ENCODE data around the gene DISC1. TPM values are rescaled to one million over a fixed set of nuclear protein-coding genes. Genes with fewer than 3 reads are reported as not detected.

DISC1 gene
- total RNA-seq, 1 experiment from 2014 or later: 1.8 TPM

- POLR2A ChIA-PET (ENCODE audit: low non-redundant PET): no interaction called here
- Histone ChIP-seq H3K4me1 (ENCODE audit: insufficient read depth, low read length, poor library complexity, severe bottlenecking) (no peaks in the 10 kb centered on the region), H3K4me3 (ENCODE audit: low read depth, low read length, poor library complexity, severe bottlenecking) (no peak overlapping the region)
Observed at GRCh38 chr1:232047473-232047872, 420.9 kb downstream of the DISC1 start.

GRCh38 chr1:232048481-232048880 is 421.9 kb downstream of the DISC1 start:
- no TSS peak for BruUV-seq (replicated peaks)
- no peaks in the 10 kb centered on the region for H3K9me3 ChIP-seq (ENCODE audit: low read depth, low read length, poor library complexity, severe bottlenecking)
- POLR2A ChIA-PET (ENCODE audit: low non-redundant PET): no interaction called here
- CTCF ChIA-PET: no interaction called here
- no peaks in the 10 kb centered on the region for H3K4me1 ChIP-seq (ENCODE audit: insufficient read depth, low read length, poor library complexity, severe bottlenecking)
- no peak for DNase-seq (ENCODE audit: low spot score)
- H3K4me3 ChIP-seq (ENCODE audit: low read depth, low read length, poor library complexity, severe bottlenecking): no peak overlapping the region
- TF ChIP-seq, protein P1, sequence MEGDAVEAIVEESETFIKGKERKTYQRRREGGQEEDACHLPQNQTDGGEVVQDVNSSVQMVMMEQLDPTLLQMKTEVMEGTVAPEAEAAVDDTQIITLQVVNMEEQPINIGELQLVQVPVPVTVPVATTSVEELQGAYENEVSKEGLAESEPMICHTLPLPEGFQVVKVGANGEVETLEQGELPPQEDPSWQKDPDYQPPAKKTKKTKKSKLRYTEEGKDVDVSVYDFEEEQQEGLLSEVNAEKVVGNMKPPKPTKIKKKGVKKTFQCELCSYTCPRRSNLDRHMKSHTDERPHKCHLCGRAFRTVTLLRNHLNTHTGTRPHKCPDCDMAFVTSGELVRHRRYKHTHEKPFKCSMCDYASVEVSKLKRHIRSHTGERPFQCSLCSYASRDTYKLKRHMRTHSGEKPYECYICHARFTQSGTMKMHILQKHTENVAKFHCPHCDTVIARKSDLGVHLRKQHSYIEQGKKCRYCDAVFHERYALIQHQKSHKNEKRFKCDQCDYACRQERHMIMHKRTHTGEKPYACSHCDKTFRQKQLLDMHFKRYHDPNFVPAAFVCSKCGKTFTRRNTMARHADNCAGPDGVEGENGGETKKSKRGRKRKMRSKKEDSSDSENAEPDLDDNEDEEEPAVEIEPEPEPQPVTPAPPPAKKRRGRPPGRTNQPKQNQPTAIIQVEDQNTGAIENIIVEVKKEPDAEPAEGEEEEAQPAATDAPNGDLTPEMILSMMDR (conservative IDR thresholded peaks at IDR 0.05; ENCODE audit: low read depth, low read length): no peak
- no peak for TF ChIP-seq EZH2 (IDR thresholded peaks at IDR 0.05; ENCODE audit: borderline replicate concordance, low read depth, low read length, poor library complexity, severe bottlenecking)
- H3K36me3 ChIP-seq (ENCODE audit: insufficient read depth, low read length, poor library complexity, severe bottlenecking): no peaks in the 10 kb centered on the region
- no peak overlapping the region for H3K27ac ChIP-seq (ENCODE audit: low read depth, low read length, poor library complexity, severe bottlenecking)
- no peaks in the 10 kb centered on the region for H3K27me3 ChIP-seq (replicated peaks; ENCODE audit: insufficient read depth, low read depth, low read length, poor library complexity)
- intact Hi-C loops (cut with micrococcal nuclease; ENCODE audit: unreplicated experiment): no loop called here

More at GRCh38 chr1:232047473-232047872, 420.9 kb downstream of the DISC1 start:
- H3K27ac ChIP-seq (ENCODE audit: low read depth, low read length, poor library complexity, severe bottlenecking): no peak overlapping the region
- TF ChIP-seq EZH2 (IDR thresholded peaks at IDR 0.05; ENCODE audit: borderline replicate concordance, low read depth, low read length, poor library complexity, severe bottlenecking): no peak
- TF ChIP-seq, protein P1 (conservative IDR thresholded peaks at IDR 0.05; ENCODE audit: low read depth, low read length): 0 out of 2 replicates have a peak, but pooled peaks have one; percentile 14
- CTCF ChIA-PET: no interaction called here
- H3K36me3 ChIP-seq (ENCODE audit: insufficient read depth, low read length, poor library complexity, severe bottlenecking): no peaks in the 10 kb centered on the region
- no peaks in the 10 kb centered on the region for H3K27me3 ChIP-seq (replicated peaks; ENCODE audit: insufficient read depth, low read depth, low read length, poor library complexity)
- DNase-seq (ENCODE audit: low spot score): no peak
- H3K9me3 ChIP-seq (ENCODE audit: low read depth, low read length, poor library complexity, severe bottlenecking): no peaks in the 10 kb centered on the region
- intact Hi-C loops (cut with micrococcal nuclease; ENCODE audit: unreplicated experiment): no loop called here
- no TSS peak for BruUV-seq (replicated peaks)

GRCh38 chr1:232049335-232049734 is 422.7 kb downstream of the DISC1 start:
- POLR2A ChIA-PET (ENCODE audit: low non-redundant PET): no interaction called here
- no TSS peak for BruUV-seq (replicated peaks)
- Histone ChIP-seq H3K4me3 (ENCODE audit: low read depth, low read length, poor library complexity, severe bottlenecking) (no peak overlapping the region), H3K9me3 (ENCODE audit: low read depth, low read length, poor library complexity, severe bottlenecking) (no peaks in the 10 kb centered on the region), H3K27me3 (replicated peaks; ENCODE audit: insufficient read depth, low read depth, low read length, poor library complexity) (no peaks in the 10 kb centered on the region), H3K36me3 (ENCODE audit: insufficient read depth, low read length, poor library complexity, severe bottlenecking) (no peaks in the 10 kb centered on the region), H3K27ac (ENCODE audit: low read depth, low read length, poor library complexity, severe bottlenecking) (no peak overlapping the region), H3K4me1 (ENCODE audit: insufficient read depth, low read length, poor library complexity, severe bottlenecking) (no peaks in the 10 kb centered on the region)
- intact Hi-C loops (cut with micrococcal nuclease; ENCODE audit: unreplicated experiment): no loop called here
- CTCF ChIA-PET: no interaction called here
- no peak for TF ChIP-seq EZH2 (IDR thresholded peaks at IDR 0.05; ENCODE audit: borderline replicate concordance, low read depth, low read length, poor library complexity, severe bottlenecking)
- TF ChIP-seq, protein P1 (conservative IDR thresholded peaks at IDR 0.05; ENCODE audit: low read depth, low read length): no peak
- DNase-seq (ENCODE audit: low spot score): no peak
